KBM-7 (cell line): Measurements from ENCODE around the gene CLDN5.

Experiments used
- DNase-seq: peaks from one replicate; pipeline ENCODE4 v3.0.0-alpha.2; 2015
- in situ Hi-C: fragments of 300-500 bp; cut with MboI; formaldehyde crosslinking; loops from 2 replicates; pipeline ENCODE4 v1.14.3; 2020; ENCODE audit warnings: low sequenced_read_pairs, low pct_unique_long_range_greater_than_20kb, mixed read lengths

The CLDN5 gene

DNA sequence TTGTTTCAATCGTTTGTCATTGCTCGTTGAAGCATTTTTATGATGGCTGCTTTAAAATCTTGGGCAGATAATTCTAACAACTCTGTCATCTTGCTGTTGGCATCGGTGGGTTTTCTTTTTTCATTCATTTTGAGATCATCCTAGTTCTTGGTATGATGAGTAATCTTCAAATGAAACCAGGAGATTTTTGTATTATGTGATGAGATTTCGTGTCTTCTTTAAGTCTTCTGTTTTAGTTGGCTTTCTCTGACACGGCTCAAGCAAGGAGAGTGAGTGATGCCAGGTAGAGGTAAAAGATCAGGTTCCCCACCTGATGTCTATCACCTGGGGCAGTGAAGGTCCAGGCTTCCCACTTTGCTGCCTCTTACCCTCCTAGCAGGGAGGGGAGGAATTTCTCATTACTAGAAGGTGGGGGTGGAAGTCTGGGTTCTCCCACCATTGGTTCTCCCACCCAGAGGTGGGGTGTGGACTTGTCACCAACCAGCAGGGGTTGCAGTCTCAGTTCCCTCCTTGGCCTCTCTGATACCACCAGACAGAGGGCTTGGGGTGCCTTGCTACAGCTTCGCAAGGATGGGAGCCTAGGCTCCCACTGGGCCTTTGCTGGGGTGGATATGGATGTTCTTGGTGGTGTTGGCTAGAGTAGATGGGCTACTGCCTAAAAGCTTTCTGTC lies 31.6 kb downstream of the CLDN5 start:
- DNase-seq = no peak
- in situ Hi-C loops = no loop called here

- DNase-seq = no peak
- in situ Hi-C loops = no loop called here
Observed at GRCh38 chr22:19490628-19491230, 33.5 kb downstream of the CLDN5 start.

DNA sequence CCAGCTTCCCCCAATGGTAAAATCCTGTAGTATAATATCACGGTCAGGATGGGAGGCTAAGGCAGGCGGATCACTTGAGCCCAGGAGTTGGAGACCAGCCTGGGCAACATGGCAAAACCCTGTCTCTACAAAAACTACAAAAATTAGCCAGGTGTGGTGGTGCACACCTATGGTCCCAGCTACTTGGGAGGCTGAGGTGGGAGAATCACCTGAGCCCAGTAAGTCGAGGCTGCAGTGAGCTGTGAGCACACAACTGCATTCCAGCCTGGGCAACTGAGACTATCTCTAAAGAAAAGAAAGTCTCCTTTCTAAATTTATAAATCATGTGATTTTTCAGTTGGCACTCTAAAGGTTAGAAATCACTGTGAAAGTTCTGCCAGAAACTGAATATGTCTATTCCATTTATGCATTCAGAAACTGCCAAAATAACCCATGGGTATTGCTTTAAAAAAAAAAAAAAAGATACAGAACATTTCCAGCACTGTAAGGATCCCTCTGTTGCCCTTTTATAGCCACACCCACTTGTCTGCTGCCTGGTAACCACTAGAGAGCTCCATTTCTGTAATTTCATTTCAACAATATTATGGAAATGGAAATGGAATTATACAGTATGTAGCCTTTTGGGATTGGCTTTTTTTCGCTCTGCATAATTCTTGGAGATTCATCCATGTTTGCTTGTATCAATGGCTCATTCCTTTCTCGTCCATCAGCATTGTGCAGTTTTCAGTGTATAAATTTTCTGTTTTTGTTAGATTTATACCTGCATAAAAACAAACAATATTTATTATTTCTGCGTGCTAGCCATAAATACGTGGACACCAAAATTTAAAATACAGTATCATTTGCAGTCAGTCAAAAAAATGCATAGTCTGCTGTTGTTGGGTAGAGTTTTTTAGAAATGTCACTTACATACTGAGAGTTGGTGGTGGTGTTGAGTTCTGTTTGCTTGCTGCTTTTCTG lies 35.0 kb downstream of the CLDN5 start:
- in situ Hi-C loops = no loop called here
- DNase-seq = no peak

GRCh38 chr22:19488285-19488684 lies 35.9 kb downstream of the CLDN5 start:
- in situ Hi-C loops = no loop called here
- DNase-seq = no peak

- in situ Hi-C loops = no loop called here
- no peak for DNase-seq
Observed at GRCh38 chr22:19483481-19484244, 40.5 kb downstream of the CLDN5 start.

- no peak for DNase-seq
- in situ Hi-C loops = no loop called here
Observed at GRCh38 chr22:19482297-19482696, 41.9 kb downstream of the CLDN5 start.

GRCh38 chr22:19480789-19481188 lies 43.4 kb downstream of the CLDN5 start:
- in situ Hi-C loops = no loop called here
- peak; percentile 21 for DNase-seq

DNA sequence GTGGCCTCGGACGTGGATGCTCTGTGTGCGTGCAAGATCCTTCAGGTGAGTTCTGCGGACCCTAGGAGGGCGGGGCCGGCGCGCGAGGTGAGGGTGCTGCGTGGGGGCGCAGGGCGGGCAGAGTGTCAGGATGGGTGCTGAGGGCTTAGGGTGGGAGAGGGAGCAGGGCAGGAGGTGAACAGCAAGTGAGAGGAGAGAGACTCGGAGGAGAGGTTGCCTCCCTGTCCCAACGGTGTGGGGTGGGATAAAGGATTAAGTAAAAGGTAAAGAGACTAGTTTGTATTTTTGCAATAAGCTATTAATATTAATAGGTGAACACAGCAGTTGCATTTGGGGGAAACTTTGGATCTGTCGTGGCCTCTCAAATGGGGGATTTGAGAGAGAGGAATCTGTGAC lies 44.0 kb downstream of the CLDN5 start:
- DNase-seq = no peak
- in situ Hi-C loops = no loop called here

DNA sequence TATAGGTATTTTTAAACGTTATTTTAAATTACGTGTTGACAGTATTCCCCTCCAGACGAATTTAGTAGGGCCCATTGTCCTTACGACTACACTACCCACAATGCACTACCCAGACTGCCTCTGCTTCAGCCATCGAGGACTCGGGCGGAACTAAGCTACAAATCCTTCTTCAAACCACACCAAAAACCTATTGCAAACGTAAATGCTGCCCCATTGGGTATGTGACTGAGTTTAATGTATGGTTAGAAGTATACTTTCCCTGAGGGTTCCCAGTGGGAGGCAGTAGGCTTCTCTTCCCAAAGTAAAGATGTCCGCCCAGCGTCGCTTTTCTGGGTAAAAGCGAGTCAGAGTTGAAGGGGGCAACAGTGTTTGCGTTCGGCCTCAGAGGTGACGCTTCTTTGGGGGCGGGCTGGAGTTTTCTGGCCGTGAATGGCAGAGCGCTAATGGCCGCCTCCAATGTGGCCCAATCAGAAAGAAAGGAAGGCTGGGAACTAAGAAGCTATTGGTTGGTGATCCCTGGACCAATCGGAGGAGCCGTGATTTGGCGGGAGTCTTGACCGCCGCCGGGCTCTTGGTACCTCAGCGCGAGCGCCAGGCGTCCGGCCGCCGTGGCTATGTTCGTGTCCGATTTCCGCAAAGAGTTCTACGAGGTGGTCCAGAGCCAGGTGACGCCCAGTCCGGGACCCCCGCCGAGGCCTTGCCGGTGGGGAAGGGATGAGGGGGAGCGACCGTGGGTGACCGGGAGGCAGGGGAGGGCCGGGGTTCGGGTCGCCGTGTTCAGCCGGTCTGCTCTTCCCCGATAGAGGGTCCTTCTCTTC lies 44.6 kb downstream of the CLDN5 start, which contains the start of gene CDC45:
Gene CDC45 (plus strand): TSS at position 566 of the 818 bp plus-strand sequence. CDS start 49 bp downstream, at position 615.
- in situ Hi-C loops = no loop called here

DNA sequence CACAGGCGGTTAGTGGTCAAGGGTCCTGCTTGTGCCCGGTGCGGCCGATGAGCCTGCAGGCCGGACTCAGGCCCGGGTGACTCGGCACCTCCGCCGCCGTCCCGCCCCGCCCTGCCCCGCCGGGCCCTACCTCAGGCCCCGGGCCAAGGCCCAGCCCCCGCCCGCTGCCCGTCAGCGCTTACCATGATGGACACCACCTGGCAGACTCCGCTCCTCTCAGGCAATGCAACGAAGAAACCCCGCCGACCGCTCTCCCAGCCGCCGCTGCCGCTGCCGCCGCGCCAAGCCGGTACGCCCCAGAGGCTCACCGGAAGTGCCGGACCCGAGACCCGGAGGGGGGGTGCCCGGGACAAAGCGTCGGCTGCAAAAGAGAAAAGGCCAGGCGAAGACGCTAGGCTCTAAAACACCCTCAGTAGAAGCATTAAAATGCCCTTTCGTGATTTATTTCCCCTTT lies 45.3 kb downstream of the CLDN5 start, which contains the start of gene UFD1:
Gene UFD1 (minus strand): TSS at position 293 of the 454 bp plus-strand sequence. CDS start 108 bp downstream, at position 185.
- no peak for DNase-seq
- in situ Hi-C loops = no loop called here

More for the DNA sequence above, 44.6 kb downstream of the CLDN5 start, which contains the start of gene CDC45:
- DNase-seq = peak; percentile 99

GRCh38 chr22:19478045-19478900 lies 45.9 kb downstream of the CLDN5 start:
- in situ Hi-C loops = no loop called here
- peak; percentile 25 for DNase-seq

GRCh38 chr22:19477321-19478044 lies 46.7 kb downstream of the CLDN5 start:
- in situ Hi-C loops = no loop called here
- peak; percentile 32 for DNase-seq

DNA sequence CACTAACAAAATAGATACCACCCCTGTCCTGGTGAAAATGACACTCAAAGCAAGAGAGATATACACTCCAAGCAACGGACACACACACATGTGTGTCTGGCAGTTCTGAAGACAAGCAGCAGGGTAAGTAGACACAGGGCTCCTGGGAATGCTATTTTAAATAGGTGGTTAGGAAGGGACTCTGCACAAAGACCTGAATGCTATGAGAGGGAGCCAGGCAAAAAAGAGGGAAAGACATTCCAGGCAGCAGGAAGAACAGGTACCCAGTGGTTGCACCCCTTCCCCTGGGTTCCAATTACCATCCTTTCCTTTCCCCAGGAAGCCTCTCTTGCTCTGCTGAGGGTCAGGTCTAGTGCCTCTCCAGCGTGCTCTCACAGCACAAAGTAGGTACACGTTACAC lies 48.2 kb downstream of the CLDN5 start:
- in situ Hi-C loops = no loop called here
- no peak for DNase-seq

- no peak for DNase-seq
- in situ Hi-C loops = no loop called here
Observed at GRCh38 chr22:19473578-19473977, 50.6 kb downstream of the CLDN5 start.
